Activated CD4-positive, alpha-beta T cell treated with anti-CD3 and anti-CD28 coated beads, Interleukin-10, Interleukin-2, amounts not matched to agents 100 ng/mL and 50 ng/mL, durations not matched to agents 16 hours and 8 hours (primary cell): ENCODE measurements around the gene INPP5A.
A peak's percentile ranks its signal among the peaks of the same experiment; 100 is the strongest.

Source experiments
- DNase-seq: peaks from one replicate; pipeline ENCODE4 v3.0.0-alpha.2; 2020

Gene INPP5A

DNA sequence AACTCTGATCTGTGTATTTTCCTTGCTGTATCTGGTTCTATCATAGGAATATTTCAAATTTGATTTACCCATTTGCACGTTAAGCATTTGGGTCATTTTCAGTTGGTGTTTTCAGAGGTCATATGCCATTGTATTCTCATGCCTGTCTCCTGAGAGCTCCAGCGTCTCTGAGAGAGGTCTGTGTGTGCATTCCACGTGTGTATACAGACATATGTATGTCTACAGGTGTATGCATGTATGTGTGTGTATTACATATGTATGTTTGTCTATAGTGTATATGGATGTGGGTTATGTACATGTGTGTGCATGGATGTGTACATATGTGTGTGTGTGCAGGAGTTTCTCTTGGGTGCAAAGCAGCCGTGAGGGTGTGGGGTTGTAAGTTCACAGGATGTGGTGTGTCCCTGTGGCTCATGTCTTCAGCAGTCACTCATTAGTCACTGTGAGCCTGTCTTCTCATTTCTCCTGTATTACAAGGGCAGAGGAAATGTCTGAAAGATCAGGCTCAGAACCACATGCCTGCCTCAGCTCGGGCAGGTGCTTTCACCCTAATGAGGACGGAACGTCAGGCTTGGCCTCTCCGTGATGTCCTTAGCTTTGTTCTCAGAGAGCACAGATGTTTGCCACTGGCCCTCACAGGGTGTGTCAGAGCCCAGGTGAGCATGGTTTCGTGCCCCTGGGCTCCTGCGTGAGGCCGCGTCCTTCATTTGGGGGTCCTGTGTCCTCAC lies 146.7 kb downstream of the INPP5A start:
- peak; percentile 49 for DNase-seq

- DNase-seq, result no peak
These were observed 147.7 kb downstream of the INPP5A start for GRCh38 chr10:132685101-132685891.

GRCh38 chr10:132685921-132686680 lies 148.5 kb downstream of the INPP5A start:
- DNase-seq, result no peak

DNA sequence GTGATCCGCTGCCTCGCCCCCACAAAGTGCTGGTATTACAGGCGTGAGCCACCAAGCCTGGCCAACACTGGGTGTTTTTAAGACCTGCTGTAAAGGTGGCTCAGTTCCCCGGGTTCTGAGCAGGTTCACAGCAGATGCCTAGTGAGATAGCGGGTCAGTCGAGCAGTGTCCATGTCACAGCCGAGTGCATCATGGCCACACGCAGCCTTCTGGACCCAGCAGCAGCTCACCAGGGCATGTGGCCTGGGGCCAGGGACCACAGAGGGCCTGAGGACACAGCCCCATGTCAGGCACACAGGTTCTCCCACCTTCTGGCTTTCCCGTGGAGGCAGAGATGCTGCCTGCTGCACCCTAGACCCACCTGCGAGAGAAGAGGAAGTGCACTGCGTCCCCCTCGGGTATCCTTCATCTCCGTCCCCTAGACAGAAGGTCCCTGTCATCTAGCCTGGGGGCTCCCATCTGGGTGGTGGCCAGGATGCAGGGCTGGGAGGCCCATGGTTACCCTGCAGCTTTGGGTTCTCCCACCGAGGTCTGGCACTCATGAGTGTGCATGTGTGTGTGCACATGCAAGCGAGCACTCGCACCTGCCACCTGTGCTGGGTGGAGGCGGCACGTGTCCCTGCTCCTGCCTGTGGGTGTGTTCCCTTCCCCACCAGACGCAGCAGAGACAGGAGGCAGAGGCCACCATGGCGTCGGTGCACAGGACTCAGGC lies 149.8 kb downstream of the INPP5A start:
- no peak for DNase-seq

DNA sequence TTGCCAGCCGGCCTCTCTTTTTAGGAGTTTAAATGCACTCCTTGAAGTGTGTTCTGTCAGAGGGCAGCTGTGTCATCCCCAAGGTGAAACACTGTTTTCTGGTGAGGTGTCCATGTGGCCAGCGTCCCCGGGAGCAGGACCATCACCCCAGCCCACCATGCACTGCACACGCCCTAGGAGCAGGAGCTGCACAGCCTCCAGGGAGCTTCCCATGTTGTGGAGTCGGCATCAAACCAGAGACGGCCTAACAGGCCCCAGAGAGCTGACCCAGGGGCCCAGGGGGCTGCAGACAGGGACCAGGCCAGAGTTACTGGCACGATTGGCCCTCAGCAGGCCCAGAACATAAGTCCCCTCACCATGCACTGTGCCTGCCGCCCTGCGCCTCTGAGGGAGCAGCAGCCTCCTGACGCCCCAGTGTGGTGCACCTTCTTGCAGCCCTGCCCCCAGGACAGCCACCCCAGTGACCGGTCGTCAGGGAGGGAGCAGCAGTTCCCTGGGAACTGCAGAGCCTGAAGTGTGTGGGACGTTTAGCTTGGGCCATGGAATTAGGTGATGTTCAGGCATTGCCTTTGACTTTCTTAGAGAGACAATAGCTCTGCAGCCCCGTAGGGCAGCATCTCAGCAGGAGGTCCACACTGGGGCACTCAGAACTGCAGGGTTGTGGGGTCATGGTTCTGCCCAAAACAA lies 150.4 kb downstream of the INPP5A start:
- DNase-seq, result no peak

- no peak for DNase-seq
These were observed 151.2 kb downstream of the INPP5A start for GRCh38 chr10:132688580-132689420.

DNA sequence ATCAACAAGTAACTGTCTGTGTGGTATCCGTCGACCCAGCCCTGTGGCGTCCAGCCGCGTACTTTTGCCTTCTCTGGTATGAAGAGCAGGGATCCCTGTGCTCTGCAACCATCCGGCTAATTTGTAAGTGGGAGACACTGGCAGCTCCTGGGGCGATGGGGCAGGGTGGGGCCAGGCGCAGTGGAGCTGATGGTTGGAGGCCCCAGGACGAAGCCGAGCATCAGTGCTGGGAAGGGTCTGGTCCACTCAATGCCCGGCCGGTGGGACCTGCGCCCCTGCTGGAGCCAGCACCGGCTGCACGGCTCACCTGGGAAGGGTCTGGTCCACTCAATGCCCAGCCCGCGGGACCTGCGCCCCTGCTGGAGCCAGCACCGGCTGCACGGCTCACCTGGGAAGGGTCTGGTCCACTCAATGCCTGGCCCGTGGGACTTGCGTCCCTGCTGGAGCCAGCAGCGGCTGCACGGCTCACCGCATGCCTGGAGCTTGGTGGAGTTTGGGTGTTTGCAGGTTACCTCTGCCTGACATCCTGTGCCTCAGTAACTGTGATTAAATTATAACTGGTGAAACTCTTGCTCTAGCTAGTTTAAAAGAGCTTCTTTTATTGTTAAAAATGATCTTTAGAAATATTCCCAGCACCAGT lies 152.3 kb downstream of the INPP5A start:
- no peak for DNase-seq

GRCh38 chr10:132690401-132690800 lies 152.8 kb downstream of the INPP5A start:
- DNase-seq, result no peak

- DNase-seq, result no peak
These were observed 153.4 kb downstream of the INPP5A start for GRCh38 chr10:132690821-132691610.

GRCh38 chr10:132691711-132692153 lies 154.1 kb downstream of the INPP5A start:
- no peak for DNase-seq

GRCh38 chr10:132692311-132692710 lies 154.7 kb downstream of the INPP5A start:
- DNase-seq, result no peak

GRCh38 chr10:132693676-132694075 lies 156.1 kb downstream of the INPP5A start:
- DNase-seq, result no peak

GRCh38 chr10:132696204-132696603 lies 158.6 kb downstream of the INPP5A start:
- DNase-seq, result no peak

DNA sequence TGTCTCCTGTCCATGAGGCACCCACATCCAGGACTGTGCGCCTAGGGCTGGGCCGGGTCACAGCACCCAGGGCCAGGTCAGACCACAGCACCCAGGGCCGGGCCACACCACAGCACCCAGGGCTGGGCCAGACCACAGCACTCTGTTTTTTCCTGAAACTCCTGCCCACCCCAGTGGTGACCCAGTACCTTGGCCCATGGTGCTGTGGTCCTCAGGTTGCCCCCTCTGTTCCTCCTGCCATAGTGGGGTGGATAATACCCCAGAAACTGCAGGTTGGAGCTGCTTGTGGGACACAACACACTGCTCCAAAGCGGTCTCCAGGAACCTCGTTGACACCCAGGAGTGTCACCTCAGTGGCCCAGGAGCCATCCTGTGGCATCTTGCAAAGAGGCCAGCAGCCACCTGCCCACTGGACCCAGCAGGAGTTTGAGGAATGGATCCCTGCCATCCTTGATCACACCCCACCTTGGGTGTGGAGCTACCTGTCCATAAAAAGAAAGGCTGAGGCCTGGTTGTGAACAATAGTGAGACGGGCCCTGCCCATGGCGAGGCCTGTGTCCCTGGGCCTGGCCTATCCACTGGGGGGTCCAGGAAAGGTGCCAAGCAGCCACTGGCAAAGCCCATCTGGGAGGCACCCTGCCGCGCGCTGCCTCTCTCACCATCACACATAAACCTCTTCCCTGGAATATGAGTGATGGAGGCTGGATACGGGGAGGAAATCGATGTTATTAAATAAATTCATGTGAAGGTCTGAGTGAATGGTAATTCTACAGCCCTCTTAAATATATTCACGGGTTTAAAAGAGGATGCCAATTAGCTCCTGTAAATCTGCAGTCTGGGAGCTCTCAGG lies 159.4 kb downstream of the INPP5A start:
- no peak for DNase-seq

DNA sequence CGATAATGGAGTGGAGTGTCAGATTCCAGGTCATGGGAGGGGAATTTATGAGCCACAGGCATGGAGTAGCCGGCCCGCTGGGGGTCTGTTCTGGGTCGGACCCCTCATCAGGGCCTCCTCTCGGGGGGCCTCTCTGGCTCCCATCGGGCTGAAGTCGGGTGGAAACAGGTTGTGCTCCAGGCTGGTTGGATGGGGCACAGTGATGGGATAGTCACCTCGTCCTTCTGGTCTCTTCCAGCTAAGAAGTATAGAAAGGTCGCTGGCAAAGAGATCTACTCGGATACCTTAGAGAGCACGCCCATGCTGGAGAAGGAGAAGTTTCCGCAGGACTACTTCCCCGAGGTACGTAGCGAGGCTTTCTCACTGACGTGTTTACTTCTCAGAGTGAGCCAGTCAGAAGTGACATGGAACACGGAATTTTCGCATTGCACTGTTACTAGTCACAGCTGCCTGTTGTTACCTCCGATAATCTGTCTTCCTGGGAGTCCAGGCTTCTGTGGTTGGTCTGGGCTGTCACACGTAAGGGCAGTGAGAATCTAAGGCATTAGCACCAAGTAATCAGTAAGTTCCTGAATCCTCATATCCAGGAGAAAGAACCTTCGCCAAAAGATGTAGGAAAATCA lies 160.1 kb downstream of the INPP5A start:
- DNase-seq, result no peak

- no peak for DNase-seq
These were observed 160.7 kb downstream of the INPP5A start for GRCh38 chr10:132698211-132698751.

DNA sequence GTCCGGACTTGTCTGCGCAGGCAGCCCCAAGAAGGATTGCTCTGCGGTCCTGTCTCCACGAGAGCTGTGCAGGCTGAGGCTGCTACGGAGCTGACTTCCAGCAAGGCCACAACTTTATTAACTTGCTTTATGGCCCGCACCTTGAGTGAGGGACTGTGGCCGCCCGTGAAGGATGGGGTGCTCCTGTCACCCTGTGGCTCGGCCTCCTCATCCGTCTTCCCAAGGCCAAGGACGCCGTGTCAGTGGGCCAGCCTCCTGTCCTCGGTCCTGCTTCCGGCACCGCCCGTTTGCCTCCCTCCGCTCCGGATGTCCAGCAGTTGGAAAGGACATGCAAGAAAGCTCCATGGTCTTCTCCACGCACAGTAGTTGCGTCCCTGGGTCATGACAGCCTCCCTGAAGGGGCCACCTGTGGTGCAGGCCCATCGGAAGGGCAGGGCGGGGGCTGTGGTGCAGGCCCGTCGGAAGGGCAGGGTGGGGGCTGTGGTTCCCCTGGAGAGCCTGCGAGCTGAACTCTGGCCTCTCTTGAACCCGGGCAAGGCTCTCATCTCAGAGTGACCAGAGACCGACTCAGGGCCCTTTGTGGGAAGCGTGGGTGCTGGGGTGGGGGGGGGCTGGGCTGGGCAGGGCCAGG lies 161.3 kb downstream of the INPP5A start:
- DNase-seq, result no peak
